Heart left ventricle (tissue), 16 donors: ENCODE measurements around the gene ERCC6L2. TPM values are rescaled to one million over a fixed set of nuclear protein-coding genes. Genes with fewer than 3 reads are reported as not detected.

Source experiments
- ATAC-seq, 4 donors: fragments of 200-7000 bp; cut with Tn5 transposase; one replicate each; pipeline ENCODE4 v1.9.1; 2020 to 2022; ENCODE audit warnings: moderate library complexity in 4 of 4, mild to moderate bottlenecking in 3 of 4, moderate number of reproducible peaks in 1 of 4
- DNase-seq, 5 donors: peaks; one replicate each; pipeline ENCODE4 v3.0.0-alpha.2; 2020
- H3K27ac ChIP-seq, 12 donors: fragments of 200-600 bp; sonication (generic) in 4 of 12; one replicate each; pipeline versions ENCODE4 v1.5.0 to v1.8.0; 2016 to 2022; ENCODE audit warnings: mild to moderate bottlenecking in 2 of 12
- H3K27me3 ChIP-seq, 9 donors: fragments of 200-600 bp; sonication (generic) in 2 of 9; one replicate each; pipeline versions ENCODE4 v1.5.1 to v1.8.0; 2016 to 2022; ENCODE audit warnings: mild to moderate bottlenecking in 3 of 9
- H3K36me3 ChIP-seq, 9 donors: fragments of 200-600 bp; sonication (generic) in 2 of 9; one replicate each; pipeline versions ENCODE4 v1.5.0 to v1.8.0; 2018 to 2022; ENCODE audit warnings: mild to moderate bottlenecking in 2 of 9
- H3K4me1 ChIP-seq, 12 donors: fragments of 200-600 bp; sonication (generic) in 4 of 12; one replicate each; pipeline versions ENCODE4 v1.5.0 to v1.8.0; 2016 to 2022; ENCODE audit warnings: mild to moderate bottlenecking in 3 of 12
- H3K4me3 ChIP-seq, 12 donors: fragments of 200-600 bp; sonication (generic) in 4 of 12; one replicate each; pipeline versions ENCODE4 v1.5.0 to v1.8.0; 2017 to 2022; ENCODE audit warnings: mild to moderate bottlenecking in 9 of 12, moderate library complexity in 4 of 12
- H3K9me3 ChIP-seq, 12 donors: fragments of 200-600 bp; sonication (generic) in 4 of 12; one replicate each; pipeline versions ENCODE4 v1.5.0 to v1.8.0; 2016 to 2022; ENCODE audit warnings: mild to moderate bottlenecking in 1 of 12
- CTCF ChIP-seq, 12 donors: fragments of 200-600 bp; sonication (generic) in 4 of 12; IDR thresholded peaks; one replicate each; pipeline versions ENCODE4 v1.5.0 to v1.8.0; 2018 to 2022; ENCODE audit warnings: antibody characterized with exemption in 12 of 12, mild to moderate bottlenecking in 5 of 12
- POLR2A ChIP-seq, 2 donors: fragments of 450-650 bp; IDR thresholded peaks; one replicate each; pipeline ENCODE4 v1.6.1; 2017; ENCODE audit warnings: antibody characterized with exemption in 2 of 2, mild to moderate bottlenecking in 2 of 2, moderate library complexity in 2 of 2
- WGBS, 4 donors: extraction: QIAGEN DNeasy Blood & Tissue Kit in 2 of 4; methylation state at CpG; one replicate each; pipeline versions ENCODE4 v1.1.5 to v1.1.7; 2013 to 2018; 5-methylcytosine and 5-hydroxymethylcytosine counted together
- intact Hi-C, 10 donors: fragments of 100-400 bp; cut with DNase I; formaldehyde crosslinking; loops; one replicate each; pipeline versions ENCODE4 v1.11.1 to v1.14.2; 2022
- polyA plus RNA-seq, 2 donors: library from polyadenylated mRNA; stranded (reverse); fragments of 200-250 nt; gene quantifications; one replicate each; pipeline ENCODE4 v1.2.3, GENCODE V29; 2013
- total RNA-seq, 9 donors: library from RNA; depleted of rRNA in 2 of 9; stranded (reverse); fragments of >200 nt in 2 of 9; fragmentation: NEBNext Ultra II Directional in 3 of 9; extraction: Animal tissue kit (Norgen Biotek cat#: 25700) in 3 of 9; gene quantifications; one replicate each; pipeline versions ENCODE4 v1.1.0 to v1.2.4, GENCODE V29; 2016 to 2023
- donor health status: ischemic (EF 13 %, LVEDD 7.1; RV severe dilation, severe dysfunction).
- donor health status: healthy with polysubstance abuse.
- donor health status: DM: no; HTN: yes; CAD: no.
- donor health status: DM: no; HTN: no; CAD: no.
- donor health status: ischemic (EF 25% LVEDD 6.9; RV normal size, moderate dysfunction).
- donor health status: ischemic (EF 25% LVEDD 5.7; RV mildly dilated, moderate dysfunction).
- donor health status: healthy.
- donor health status: DM: yes; HTN: yes; CAD: no.
- donor health status: ischemic (EF 35%, LVEDD 5.7; RV mildly dilated, moderate dysfunction).
- donor health status: nonischemic (EF 11% LVEDD 7.7; RV severe dilation, severe dysfunction).
- donor health status: DM: yes; HTN: yes; CAD: no.
- donor health status: PGD.
- donor health status: ischemic (EF 29% LVEDD 5.4; RV normal size, mild dysfunction).
- donor health status: nonischemic (EF 23%, LVEDD 6.1; RV moderate dilation, normal function).

The ERCC6L2 gene
- total and polyA plus RNA-seq, 11 donors, result 4.0 to 46.8 (median 27.4) TPM

- ATAC-seq, result no peak
- Histone ChIP-seq H3K9me3 (no peaks in the 10 kb centered on the region), H3K27ac (no peak overlapping the region), H3K4me1 (no peaks in the 10 kb centered on the region), H3K27me3 (no peaks in the 10 kb centered on the region), H3K36me3 (peaks cover 0 to 63% (median 24%) of the 10 kb centered on the region in 9 donors), H3K4me3 (no peak overlapping the region)
- no peak for DNase-seq
- intact Hi-C loops, result no loop called here
- 93 to 98% (median 96%) methylated on average over 4 of the region's 4 CpGs for WGBS, 4 donors
- TF ChIP-seq CTCF (IDR thresholded peaks at IDR 0.05), result no peak
- TF ChIP-seq POLR2A (IDR thresholded peaks at IDR 0.05), result no peak
Observed at GRCh38 chr9:95978106-95978505, 102.6 kb downstream of the ERCC6L2 start.

- Histone ChIP-seq H3K9me3 (no peaks in the 10 kb centered on the region), H3K4me1 (no peaks in the 10 kb centered on the region), H3K27me3 (no peaks in the 10 kb centered on the region), H3K36me3 (peaks cover 0 to 54% (median 13%) of the 10 kb centered on the region in 9 donors), H3K27ac (no peak overlapping the region), H3K4me3 (no peak overlapping the region)
- 87 to 92% (median 91%) methylated on average over 4 of the region's 4 CpGs for WGBS, 4 donors
- intact Hi-C loops, result no loop called here
- DNase-seq (no peak), ATAC-seq (no peak)
- no peak for TF ChIP-seq CTCF (IDR thresholded peaks at IDR 0.05)
- no peak for TF ChIP-seq POLR2A (IDR thresholded peaks at IDR 0.05)
Observed at GRCh38 chr9:95979446-95979845, 104.0 kb downstream of the ERCC6L2 start.

- TF ChIP-seq CTCF (IDR thresholded peaks at IDR 0.05) (no peak), POLR2A (IDR thresholded peaks at IDR 0.05) (no peak)
Observed at GRCh38 chr9:95980262-95981125, 105.0 kb downstream of the ERCC6L2 start.

GRCh38 chr9:95981761-95982390 is 106.4 kb downstream of the ERCC6L2 start:
- no peak for DNase-seq
- Histone ChIP-seq H3K9me3 (no peaks in the 10 kb centered on the region), H3K4me3 (no peak overlapping the region), H3K4me1 (peaks cover 0 to 8% (median 0%) of the 10 kb centered on the region in 12 donors), H3K36me3 (peaks cover 0 to 70% (median 20%) of the 10 kb centered on the region in 9 donors), H3K27me3 (no peaks in the 10 kb centered on the region), H3K27ac (no peak overlapping the region)
- intact Hi-C loops, result no loop called here
- no peak for TF ChIP-seq CTCF (IDR thresholded peaks at IDR 0.05)
- no peak for TF ChIP-seq POLR2A (IDR thresholded peaks at IDR 0.05)
- WGBS, 4 donors, result 61 to 68% (median 65%) methylated on average over 5 of the region's 5 CpGs
- no peak for ATAC-seq

More at GRCh38 chr9:95980262-95981125, 105.0 kb downstream of the ERCC6L2 start:
- 82 to 87% (median 86%) methylated on average over 8 of the region's 8 CpGs for WGBS, 4 donors
- H3K36me3 ChIP-seq, result peaks cover 0 to 56% (median 19%) of the 10 kb centered on the region in 9 donors
- H3K27ac ChIP-seq, result no peak overlapping the region
- intact Hi-C loops, result no loop called here
- ATAC-seq (no peak), DNase-seq (no peak)
- no peak overlapping the region for H3K4me3 ChIP-seq
- H3K4me1 ChIP-seq, result peaks cover 0 to 2% (median 0%) of the 10 kb centered on the region in 12 donors
- no peaks in the 10 kb centered on the region for H3K27me3 ChIP-seq
- H3K9me3 ChIP-seq, result no peaks in the 10 kb centered on the region
